ENCODE measurements around the gene CLDN10. TPM values are rescaled to one million over a fixed set of nuclear protein-coding genes. Genes with fewer than 3 reads are reported as not detected.

CLDN10 gene
- total and polyA plus RNA-seq, 2 donors (not counting 3 experiments of a cell fraction or from before 2014, with no cell fraction given) = 0.49 to 0.69 TPM

- dilution Hi-C loops (cut with MboI; ENCODE audit: extremely low pct_ligation_motif_present, low sequenced_read_pairs) = no loop called here
- no peaks in the 10 kb centered on the region for H3K4me1 ChIP-seq (ENCODE audit: control insufficient read depth, extremely low read depth, insufficient read depth, low read length)
- no TSS peak for BruUV-seq (replicated peaks)
- no peak overlapping the region for H3K9ac ChIP-seq (replicated peaks; ENCODE audit: extremely low read depth, insufficient read depth, low read length)
- no peaks in the 10 kb centered on the region for H3K9me1 ChIP-seq (replicated peaks; ENCODE audit: control insufficient read depth, extremely low read depth, insufficient read depth, low read length)
- H3K27ac ChIP-seq (ENCODE audit: insufficient read depth, low read depth, low read length) = no peak overlapping the region
- no peak overlapping the region for H3K4me2 ChIP-seq (ENCODE audit: insufficient read depth, low read length)
- H4K20me1 ChIP-seq (replicated peaks; ENCODE audit: control insufficient read depth, extremely low read depth, insufficient read depth, low read length) = peaks cover 2% of the 10 kb centered on the region
- H3K4me3 ChIP-seq (replicated peaks in 1 of 3; ENCODE audit: insufficient read depth in 1 of 3, low read depth in 1 of 3, low read length in 3 of 3) = no peak overlapping the region
- H3K27me3 ChIP-seq (ENCODE audit: control insufficient read depth in 2 of 2, insufficient read depth in 2 of 2, low read length in 2 of 2) = no peaks in the 10 kb centered on the region
- no peak overlapping the region for H2AFZ ChIP-seq (ENCODE audit: low read depth, low read length)
- DNase-seq (ENCODE audit: low read depth, low spot score) (peak; percentile 50), FAIRE-seq (peak; percentile 79)
- intact Hi-C loops (cut with micrococcal nuclease) = loop anchor here (1.0 kb wide), 3 partner anchors 37 to 356 kb away; no protein-coding TSS in a partner anchor
- TF ChIP-seq FOS (IDR thresholded peaks at IDR 0.05; ENCODE audit: borderline replicate concordance, insufficient read depth, low read length) (no peak), POLR2AphosphoS5 (IDR thresholded peaks at IDR 0.05; ENCODE audit: insufficient read depth, low read depth, low read length) (no peak), POLR2A (IDR thresholded peaks at IDR 0.05; ENCODE audit: low read depth, low read length) (no peak), JUN (IDR thresholded peaks at IDR 0.05; ENCODE audit: borderline replicate concordance, insufficient read depth, insufficient read length, low read depth) (no peak), CTCF (IDR thresholded peaks at IDR 0.05; ENCODE audit: extremely low read depth in 1 of 2, insufficient read depth in 1 of 2, low read depth in 1 of 2, low read length in 2 of 2) (peak; percentile 52 to 59), EZH2 (IDR thresholded peaks at IDR 0.05; ENCODE audit: borderline replicate concordance, low read depth, low read length, severe bottlenecking) (no peak), MAX (IDR thresholded peaks at IDR 0.05; ENCODE audit: insufficient read depth, insufficient read length) (no peak), MYC (IDR thresholded peaks at IDR 0.05; ENCODE audit: low read depth, low read length) (no peak)
- no peaks in the 10 kb centered on the region for H3K9me3 ChIP-seq (replicated peaks; ENCODE audit: control insufficient read depth, insufficient read depth, low read length)
- H3K79me2 ChIP-seq (ENCODE audit: control insufficient read depth, insufficient read depth, low read length) = no peaks in the 10 kb centered on the region
- peaks cover 17 to 22% of the 10 kb centered on the region in 2 experiments for H3K36me3 ChIP-seq (ENCODE audit: control insufficient read depth in 2 of 2, extremely low read depth in 1 of 2, insufficient read depth in 2 of 2, low read length in 2 of 2)
- POLR2A ChIA-PET = interaction anchor here (0.6 to 0.7 kb wide), 3 partner anchors 21 to 210 kb away, joined by 3 to 6 read pairs (median 4); partner anchors contain the start of gene DZIP1
- CTCF ChIA-PET = interaction anchor here (0.6 to 7.5 kb wide), 66 partner anchors 9 to 1194 kb away, joined by 3 to 286 read pairs (median 4); partner anchors contain the start of genes DNAJC3 and DZIP1
These were observed 71.5 kb downstream of the CLDN10 start for GRCh38 chr13:95624020-95624419.

Data from endothelial cell of umbilical vein (primary cell).